IPS-NIHi7 (cell line): ENCODE results near the gene GRXCR2.
A peak's percentile ranks its signal among the peaks of the same experiment; 100 is the strongest.
"Not testable (repeated sequence)": the region's sequence is repeated elsewhere in the genome, so short reads cannot be mapped to it uniquely, and the experiment has no call there.

Experiments
- DNase-seq: peaks from one replicate; pipeline ENCODE4 v3.0.0; 2012; ENCODE audit warnings: mixed read lengths; ENCODE audit errors: extremely low spot score

GRXCR2 gene

GRCh38 chr5:145887217-145887616 is 14.4 kb upstream of the GRXCR2 start:
- no peak for DNase-seq

GRCh38 chr5:145874765-145875164 is 2.0 kb upstream of the GRXCR2 start:
- DNase-seq = no peak

GRCh38 chr5:145872486-145872885 is 328 bp downstream of the GRXCR2 start:
- DNase-seq = no peak

- no peak for DNase-seq
Observed at GRCh38 chr5:145869753-145870152, 3.1 kb downstream of the GRXCR2 start.

GRCh38 chr5:145867806-145868205 is 5.0 kb downstream of the GRXCR2 start:
- DNase-seq = no peak

GRCh38 chr5:145864432-145864831 is 8.4 kb downstream of the GRXCR2 start:
- DNase-seq = not testable (repeated sequence)

GRCh38 chr5:145863003-145863402 is 9.8 kb downstream of the GRXCR2 start:
- DNase-seq = no peak

GRCh38 chr5:145859897-145860296 is 12.9 kb downstream of the GRXCR2 start:
- peak; percentile 20 for DNase-seq

- no peak for DNase-seq
Observed at GRCh38 chr5:145859453-145859852, 13.4 kb downstream of the GRXCR2 start.

- no peak for DNase-seq
Observed at GRCh38 chr5:145858959-145859358, 13.9 kb downstream of the GRXCR2 start.

GRCh38 chr5:145856285-145856818 is 16.5 kb downstream of the GRXCR2 start:
- peak; percentile 70 for DNase-seq

- no peak for DNase-seq
Observed at GRCh38 chr5:145855763-145856267, 17.0 kb downstream of the GRXCR2 start.

- peak; percentile 56 for DNase-seq
Observed at GRCh38 chr5:145854651-145855258, 18.1 kb downstream of the GRXCR2 start.

- no peak for DNase-seq
Observed at GRCh38 chr5:145853781-145854376, 18.9 kb downstream of the GRXCR2 start.

- no peak for DNase-seq
Observed at GRCh38 chr5:145852990-145853389, 19.8 kb downstream of the GRXCR2 start.

- DNase-seq = no peak
Observed at GRCh38 chr5:145848854-145849253, 24.0 kb downstream of the GRXCR2 start.

GRCh38 chr5:145847499-145848497 is 25.0 kb downstream of the GRXCR2 start:
- DNase-seq = no peak

- no peak for DNase-seq
Observed at GRCh38 chr5:145846081-145846480, 26.7 kb downstream of the GRXCR2 start.

- DNase-seq = no peak
Observed at GRCh38 chr5:145841299-145841698, 31.5 kb downstream of the GRXCR2 start.

GRCh38 chr5:145840458-145841132 is 32.2 kb downstream of the GRXCR2 start:
- DNase-seq = no peak

- DNase-seq = no peak
Observed at GRCh38 chr5:145838276-145838675, 34.5 kb downstream of the GRXCR2 start.
